Gastroesophageal sphincter (tissue), 4 donors: ENCODE measurements around the gene CCL4. TPM values are rescaled to one million over a fixed set of nuclear protein-coding genes. Genes with fewer than 3 reads are reported as not detected.

Experiments used
- ATAC-seq: fragments of 150-250 bp; one replicate; pipeline ENCODE4 v1.9.1; 2016; ENCODE audit warnings: mild to moderate bottlenecking, moderate library complexity
- H3K27ac ChIP-seq, 4 donors: fragments of 200-600 bp; sonication (generic) in 3 of 4; 1 replicate in 3 of 4; 2 replicates in 1 of 4; pipeline ENCODE4 v1.5.1; 2016 to 2019
- H3K27me3 ChIP-seq: fragments of 200-600 bp; sonication (generic); one replicate; pipeline ENCODE4 v1.5.1; 2019
- H3K36me3 ChIP-seq, 2 donors: fragments of 200-600 bp; sonication (generic); one replicate each; pipeline ENCODE4 v1.5.1; 2019; ENCODE audit warnings: control low read depth in 1 of 2
- H3K4me1 ChIP-seq, 3 donors: fragments of 200-600 bp; sonication (generic); 1 replicate in 2 of 3; 2 replicates in 1 of 3; pipeline ENCODE4 v1.5.1; 2016 to 2019; ENCODE audit warnings: control low read depth in 2 of 3
- H3K4me3 ChIP-seq, 2 donors: fragments of 200-600 bp; sonication (generic); one replicate each; pipeline ENCODE4 v1.5.1; 2019; ENCODE audit warnings: mild to moderate bottlenecking in 1 of 2, moderate library complexity in 1 of 2
- H3K9me3 ChIP-seq, 3 donors: fragments of 200-600 bp; sonication (generic); one replicate each; pipeline ENCODE4 v1.5.1; 2017 to 2019; ENCODE audit warnings: control low read depth in 2 of 3
- EP300 ChIP-seq: sonication (generic); formaldehyde crosslinking; IDR thresholded peaks from one replicate; pipeline ENCODE4 v1.6.1; 2017; ENCODE audit warnings: antibody characterized with exemption, mild to moderate bottlenecking
- POLR2A ChIP-seq, 2 donors: fragments of 450-650 bp; IDR thresholded peaks; one replicate each; pipeline ENCODE4 v1.6.1; 2017; ENCODE audit warnings: antibody characterized with exemption in 2 of 2, mild to moderate bottlenecking in 2 of 2, moderate library complexity in 1 of 2
- POLR2AphosphoS5 ChIP-seq: sonication (generic); formaldehyde crosslinking; IDR thresholded peaks from one replicate; pipeline ENCODE4 v1.6.1; 2017; ENCODE audit warnings: antibody characterized with exemption
- WGBS, 2 donors: methylation state at CpG; one replicate each; pipeline ENCODE4 v1.1.5; 2018; ENCODE audit warnings: low coverage in 1 of 2; 5-methylcytosine and 5-hydroxymethylcytosine counted together
- total RNA-seq, 4 donors: library from RNA; depleted of rRNA; stranded (reverse); fragments of >200 nt; gene quantifications; one replicate each; pipeline ENCODE4 v1.1.0, GENCODE V29; 2016
- TF ChIP-seq, protein P1 (sequence below), 4 experiments: fragments of 200-600 bp in 2 of 4; fragments of 450-650 bp in 2 of 4; sonication (generic) in 1 of 4; IDR thresholded peaks; one replicate each; pipeline ENCODE4 v1.5.1; 2017 to 2019; ENCODE audit warnings: antibody characterized with exemption in 4 of 4, mild to moderate bottlenecking in 2 of 4, moderate library complexity in 2 of 4

Gene CCL4
- total RNA-seq, 4 donors from 2014 or later, result 1.4 to 4.7 TPM; not detected in 2

DNA sequence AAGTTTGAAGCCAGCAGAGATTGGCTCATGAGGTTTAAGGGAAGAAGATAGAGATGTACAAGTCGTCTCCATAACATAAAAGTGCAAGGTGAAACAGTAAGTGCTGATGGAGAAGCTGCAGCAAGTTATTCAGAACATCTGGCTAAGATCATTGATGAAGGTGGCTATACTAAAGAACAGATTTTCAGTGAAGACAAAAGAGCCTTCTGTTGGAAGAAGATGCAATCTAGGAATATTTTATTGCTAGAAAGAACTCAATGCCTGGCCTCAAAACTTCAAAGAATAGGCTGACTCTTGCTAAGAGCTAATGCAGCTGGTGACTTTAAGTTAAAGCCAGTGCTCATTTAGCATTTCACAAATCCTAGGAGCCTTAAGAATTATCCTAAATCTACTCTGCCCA, 26.0 kb downstream of the CCL4 start:
- Histone ChIP-seq H3K27me3 (peaks cover 43% of the 10 kb centered on the region), H3K9me3 (peaks cover 0 to 16% (median 0%) of the 10 kb centered on the region in 3 donors), H3K4me3 (no peak overlapping the region), H3K4me1 (no peaks in the 10 kb centered on the region), H3K27ac (no peak overlapping the region), H3K36me3 (no peaks in the 10 kb centered on the region)
- no peak for TF ChIP-seq POLR2A (IDR thresholded peaks at IDR 0.05)
- TF ChIP-seq POLR2AphosphoS5, result no peak
- TF ChIP-seq, protein P1, sequence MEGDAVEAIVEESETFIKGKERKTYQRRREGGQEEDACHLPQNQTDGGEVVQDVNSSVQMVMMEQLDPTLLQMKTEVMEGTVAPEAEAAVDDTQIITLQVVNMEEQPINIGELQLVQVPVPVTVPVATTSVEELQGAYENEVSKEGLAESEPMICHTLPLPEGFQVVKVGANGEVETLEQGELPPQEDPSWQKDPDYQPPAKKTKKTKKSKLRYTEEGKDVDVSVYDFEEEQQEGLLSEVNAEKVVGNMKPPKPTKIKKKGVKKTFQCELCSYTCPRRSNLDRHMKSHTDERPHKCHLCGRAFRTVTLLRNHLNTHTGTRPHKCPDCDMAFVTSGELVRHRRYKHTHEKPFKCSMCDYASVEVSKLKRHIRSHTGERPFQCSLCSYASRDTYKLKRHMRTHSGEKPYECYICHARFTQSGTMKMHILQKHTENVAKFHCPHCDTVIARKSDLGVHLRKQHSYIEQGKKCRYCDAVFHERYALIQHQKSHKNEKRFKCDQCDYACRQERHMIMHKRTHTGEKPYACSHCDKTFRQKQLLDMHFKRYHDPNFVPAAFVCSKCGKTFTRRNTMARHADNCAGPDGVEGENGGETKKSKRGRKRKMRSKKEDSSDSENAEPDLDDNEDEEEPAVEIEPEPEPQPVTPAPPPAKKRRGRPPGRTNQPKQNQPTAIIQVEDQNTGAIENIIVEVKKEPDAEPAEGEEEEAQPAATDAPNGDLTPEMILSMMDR (IDR thresholded peaks at IDR 0.05), result no peak
- TF ChIP-seq EP300, result no peak
- no peak for ATAC-seq
- WGBS, 2 donors, result 0 to 13% methylated on average over 1 of the region's 1 CpG

DNA sequence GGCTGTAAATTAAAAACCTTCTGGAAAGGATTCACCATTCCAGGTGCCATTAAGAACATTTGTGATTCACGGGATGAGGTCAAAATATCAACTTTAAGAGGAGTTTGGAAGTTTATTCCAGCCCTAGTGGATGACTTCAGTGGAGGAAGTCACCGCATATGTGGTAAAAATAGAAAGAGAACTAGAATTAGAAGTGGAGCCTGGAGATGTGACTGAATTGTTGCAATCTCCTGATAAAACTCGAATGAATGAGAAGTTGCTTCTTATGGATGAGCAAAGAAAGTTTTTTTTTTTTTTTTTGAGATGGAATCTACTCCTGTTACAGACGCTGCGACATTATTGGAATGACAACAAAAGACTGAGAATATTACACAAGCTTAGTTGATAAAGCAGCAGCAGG, 26.7 kb downstream of the CCL4 start:
- H3K9me3 ChIP-seq, result peaks cover 0 to 8% (median 0%) of the 10 kb centered on the region in 3 donors
- H3K27ac ChIP-seq, result no peak overlapping the region
- H3K4me3 ChIP-seq, result no peak overlapping the region
- H3K4me1 ChIP-seq, result no peaks in the 10 kb centered on the region
- ATAC-seq, result no peak
- TF ChIP-seq, protein P1 (IDR thresholded peaks at IDR 0.05), result no peak
- TF ChIP-seq POLR2AphosphoS5 (no peak), POLR2A (IDR thresholded peaks at IDR 0.05) (no peak), EP300 (no peak)
- no peaks in the 10 kb centered on the region for H3K36me3 ChIP-seq
- 52 to 66% methylated on average over 4 to 5 of the region's 5 CpGs for WGBS, 2 donors
- peaks cover 37% of the 10 kb centered on the region for H3K27me3 ChIP-seq

DNA sequence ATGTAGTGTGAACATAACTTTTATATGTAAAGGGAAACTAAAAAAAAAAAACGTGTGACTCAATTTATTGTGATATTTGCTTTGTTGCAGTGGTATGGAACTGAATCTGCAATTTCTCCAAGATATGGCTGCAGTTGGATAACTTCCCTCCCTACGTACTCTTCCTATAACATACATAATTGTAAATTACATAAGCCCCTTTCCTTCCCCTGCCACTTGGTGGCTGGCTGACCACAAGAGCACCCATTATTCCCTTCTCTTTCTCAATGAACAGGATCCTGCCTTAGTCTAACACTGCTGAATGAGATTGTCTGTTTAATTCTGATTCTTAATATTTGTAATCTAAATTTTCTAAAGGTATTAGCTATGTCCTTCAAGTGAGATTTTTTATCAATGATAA, 27.8 kb downstream of the CCL4 start:
- H3K36me3 ChIP-seq, result no peaks in the 10 kb centered on the region
- no peak for ATAC-seq
- no peaks in the 10 kb centered on the region for H3K4me1 ChIP-seq
- no peaks in the 10 kb centered on the region for H3K9me3 ChIP-seq
- 52 to 62% methylated on average over 2 of the region's 2 CpGs for WGBS, 2 donors
- TF ChIP-seq POLR2A (IDR thresholded peaks at IDR 0.05) (no peak), POLR2AphosphoS5 (no peak), EP300 (no peak)
- TF ChIP-seq, protein P1 (IDR thresholded peaks at IDR 0.05), result no peak
- no peak overlapping the region for H3K4me3 ChIP-seq
- H3K27me3 ChIP-seq, result peaks cover 35% of the 10 kb centered on the region
- no peak overlapping the region for H3K27ac ChIP-seq

DNA sequence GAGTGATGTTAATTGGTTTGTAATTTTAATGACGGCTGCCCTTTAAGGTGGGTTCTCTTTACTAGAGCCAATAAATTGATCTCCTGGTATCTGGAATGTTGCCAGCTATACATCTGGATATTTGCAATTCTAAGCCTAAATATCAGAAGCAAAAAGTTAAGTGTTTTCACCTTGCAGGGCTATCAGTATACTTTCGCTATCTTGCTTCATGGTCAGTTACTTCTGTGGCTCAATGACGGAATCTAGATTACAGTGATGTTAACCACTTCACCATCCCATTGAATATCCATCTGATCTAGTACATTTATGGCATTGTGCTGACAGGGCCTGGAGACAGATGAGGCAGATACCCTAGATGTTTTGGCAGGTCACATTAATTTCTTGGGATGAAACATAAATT, 28.3 kb downstream of the CCL4 start:
- no peak for ATAC-seq
- H3K4me1 ChIP-seq, result no peaks in the 10 kb centered on the region
- H3K27me3 ChIP-seq, result peaks cover 35% of the 10 kb centered on the region
- WGBS, 2 donors, result 83 to 93% methylated on average over 2 to 3 of the region's 3 CpGs
- no peak overlapping the region for H3K4me3 ChIP-seq
- TF ChIP-seq EP300, result no peak
- TF ChIP-seq, protein P1 (IDR thresholded peaks at IDR 0.05), result no peak
- no peak for TF ChIP-seq POLR2AphosphoS5
- no peak for TF ChIP-seq POLR2A (IDR thresholded peaks at IDR 0.05)
- no peaks in the 10 kb centered on the region for H3K36me3 ChIP-seq
- no peaks in the 10 kb centered on the region for H3K9me3 ChIP-seq
- H3K27ac ChIP-seq, result no peak overlapping the region

DNA sequence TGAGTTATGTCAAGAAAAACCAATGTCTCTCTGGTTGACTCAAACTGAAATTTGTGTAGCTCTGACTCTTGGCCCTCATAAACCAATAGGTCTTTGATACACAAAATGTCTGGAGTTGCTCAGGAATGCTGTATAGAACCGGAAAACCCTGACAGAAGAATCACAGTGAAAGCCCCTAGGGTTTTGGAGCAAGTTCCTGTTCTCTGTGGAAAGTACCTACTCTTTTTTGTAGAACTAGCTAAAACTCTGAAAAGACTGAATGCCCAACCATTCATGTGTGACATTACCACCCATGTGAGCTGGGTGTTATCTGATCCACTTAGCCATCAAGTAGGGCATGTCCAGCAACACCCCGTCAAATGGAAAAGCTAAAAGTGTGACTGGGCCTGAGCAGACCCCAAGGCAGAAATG, 28.8 kb downstream of the CCL4 start:
- H3K36me3 ChIP-seq, result no peaks in the 10 kb centered on the region
- no peaks in the 10 kb centered on the region for H3K4me1 ChIP-seq
- no peak overlapping the region for H3K27ac ChIP-seq
- TF ChIP-seq POLR2AphosphoS5 (no peak), EP300 (no peak), POLR2A (IDR thresholded peaks at IDR 0.05) (no peak)
- TF ChIP-seq, protein P1 (IDR thresholded peaks at IDR 0.05), result no peak
- no peak overlapping the region for H3K4me3 ChIP-seq
- no peak for ATAC-seq
- peaks cover 35% of the 10 kb centered on the region for H3K27me3 ChIP-seq
- 64 to 100% methylated on average over 1 to 2 of the region's 2 CpGs for WGBS, 2 donors
- H3K9me3 ChIP-seq, result no peaks in the 10 kb centered on the region
